Stimulated activated naive CD8-positive, alpha-beta T cell treated with anti-CD3 and anti-CD28 coated beads, Interleukin-15, Interleukin-2, amounts not matched to agents 100 ng/mL and 50 ng/mL, for 24 hours (primary cell): Measurements from ENCODE around the gene DCST1.

Experiments used
- H3K27ac Mint-ChIP-seq: one replicate; pipeline ENCODE4 v1.8.0; 2021; ENCODE audit warnings: mild to moderate bottlenecking, mixed read lengths
- H3K27me3 Mint-ChIP-seq: one replicate; pipeline ENCODE4 v1.8.0; 2021; ENCODE audit warnings: mixed read lengths
- H3K36me3 Mint-ChIP-seq: one replicate; pipeline ENCODE4 v1.8.0; 2021; ENCODE audit warnings: low read depth, mixed read lengths
- H3K4me1 Mint-ChIP-seq: one replicate; pipeline ENCODE4 v1.8.0; 2021; ENCODE audit warnings: low read depth, mixed read lengths
- H3K4me3 Mint-ChIP-seq: one replicate; pipeline ENCODE4 v1.8.0; 2021; ENCODE audit warnings: mild to moderate bottlenecking, mixed read lengths
- H3K9me3 Mint-ChIP-seq: one replicate; pipeline ENCODE4 v1.8.0; 2021; ENCODE audit warnings: mixed read lengths

DCST1 gene

DNA sequence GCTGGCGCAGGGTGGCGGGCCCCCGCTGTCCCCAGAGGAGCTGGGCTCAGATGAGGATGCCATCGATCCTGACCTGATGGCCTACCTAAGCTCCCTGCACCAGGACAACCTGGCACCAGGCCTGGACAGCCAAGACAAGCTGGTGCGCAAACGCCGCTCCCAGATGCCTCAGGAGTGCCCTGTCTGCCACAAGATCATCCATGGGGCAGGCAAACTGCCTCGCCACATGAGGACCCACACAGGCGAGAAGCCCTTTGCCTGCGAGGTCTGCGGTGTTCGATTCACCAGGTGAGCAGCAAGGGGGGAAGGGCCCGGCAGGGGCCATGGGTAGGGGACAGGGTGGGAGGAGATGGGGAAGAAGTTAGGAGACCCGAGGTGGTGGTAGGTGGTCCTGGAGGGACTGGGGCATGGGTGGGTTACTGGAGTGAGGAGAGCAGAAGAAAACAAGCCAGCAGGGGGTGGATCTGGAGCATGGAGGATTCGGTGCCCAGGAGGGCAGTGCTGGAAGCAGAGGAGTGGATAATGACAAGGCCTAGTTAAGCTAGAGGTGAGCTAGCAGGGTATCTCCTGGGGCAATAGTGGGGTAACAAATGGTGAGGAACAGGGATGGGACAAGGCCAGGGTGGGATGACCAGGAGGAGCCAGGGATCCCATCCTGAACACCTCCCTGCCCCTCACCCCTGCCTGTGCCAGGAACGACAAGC, 17.9 kb upstream of the DCST1 start:
- Mint-ChIP-seq H3K9me3 (no peaks in the 10 kb centered on the region), H3K36me3 (peaks cover 7% of the 10 kb centered on the region), H3K27ac (peak overlapping the region; percentile 67), H3K4me3 (no peak overlapping the region), H3K27me3 (no peaks in the 10 kb centered on the region), H3K4me1 (peaks cover 70% of the 10 kb centered on the region)

DNA sequence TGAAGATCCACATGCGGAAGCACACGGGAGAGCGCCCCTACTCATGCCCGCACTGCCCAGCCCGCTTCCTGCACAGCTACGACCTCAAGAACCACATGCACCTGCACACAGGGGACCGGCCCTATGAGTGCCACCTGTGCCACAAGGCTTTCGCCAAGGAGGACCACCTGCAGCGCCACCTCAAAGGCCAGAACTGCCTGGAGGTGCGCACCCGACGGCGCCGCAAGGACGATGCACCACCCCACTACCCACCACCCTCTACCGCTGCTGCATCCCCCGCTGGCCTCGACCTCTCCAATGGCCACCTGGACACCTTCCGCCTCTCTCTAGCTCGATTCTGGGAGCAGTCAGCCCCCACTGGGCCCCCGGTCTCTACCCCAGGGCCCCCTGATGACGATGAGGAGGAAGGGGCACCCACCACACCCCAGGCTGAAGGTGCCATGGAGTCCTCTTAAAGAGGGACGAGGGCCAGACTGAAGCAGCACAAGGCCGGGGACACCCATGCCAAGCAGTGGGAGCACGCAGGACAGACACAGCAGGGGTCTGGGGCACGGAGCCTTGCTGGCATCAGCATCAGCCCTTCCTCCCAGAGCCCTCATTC, 17.3 kb upstream of the DCST1 start:
- peak overlapping the region; percentile 67 for H3K27ac Mint-ChIP-seq
- peaks cover 7% of the 10 kb centered on the region for H3K36me3 Mint-ChIP-seq
- no peaks in the 10 kb centered on the region for H3K9me3 Mint-ChIP-seq
- peaks cover 63% of the 10 kb centered on the region for H3K4me1 Mint-ChIP-seq
- no peaks in the 10 kb centered on the region for H3K27me3 Mint-ChIP-seq
- H3K4me3 Mint-ChIP-seq = peak overlapping the region; percentile 17

DNA sequence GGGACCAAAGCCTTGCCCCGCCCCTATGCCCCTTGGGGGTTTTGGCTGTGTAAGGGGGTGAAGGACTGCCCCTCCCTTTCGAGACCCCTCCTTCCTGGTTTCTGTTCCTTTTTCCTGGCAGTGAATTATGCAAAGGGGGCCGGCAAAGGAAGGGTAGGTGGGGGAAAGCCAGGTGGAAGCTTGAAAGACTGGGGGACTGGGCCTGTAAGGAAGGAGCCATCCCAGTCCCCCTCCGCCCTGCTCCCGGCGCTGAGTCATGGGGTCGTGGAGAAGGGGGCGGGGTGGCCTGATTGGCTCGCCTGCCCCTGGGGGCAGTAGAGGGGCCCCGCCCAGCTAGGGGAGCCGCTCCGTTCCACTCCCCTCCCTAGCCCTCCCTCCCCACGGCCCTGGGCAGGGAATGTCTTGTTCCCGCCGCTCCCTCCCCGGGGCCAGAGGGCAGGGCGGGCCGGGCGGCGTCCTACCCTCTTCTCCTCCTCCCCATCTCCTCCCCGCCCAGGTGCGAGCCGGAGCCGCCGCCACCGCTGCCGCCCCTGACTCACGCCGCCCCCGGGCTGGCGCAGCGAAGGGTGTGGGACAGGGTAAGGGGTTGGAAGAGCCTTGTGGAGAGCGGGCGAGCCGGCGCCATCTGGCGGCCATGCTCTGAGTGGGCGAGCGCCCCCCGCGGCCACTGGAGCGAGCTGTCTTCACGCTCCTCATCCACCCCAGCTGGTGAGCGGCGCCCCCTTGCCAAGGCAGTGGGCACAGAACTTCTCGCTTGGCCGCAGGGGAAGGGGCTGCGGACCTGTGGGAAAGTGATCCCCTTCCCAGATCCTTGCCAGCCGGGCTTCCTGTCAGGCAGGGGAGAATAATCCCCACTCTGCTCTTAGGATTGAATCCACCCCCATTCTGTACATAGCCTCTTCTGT, 16.3 kb upstream of the DCST1 start:
- Mint-ChIP-seq H3K4me3 (peak overlapping the region; percentile 69), H3K36me3 (peaks cover 7% of the 10 kb centered on the region), H3K9me3 (no peaks in the 10 kb centered on the region), H3K27me3 (no peaks in the 10 kb centered on the region), H3K4me1 (peaks cover 57% of the 10 kb centered on the region), H3K27ac (peak overlapping the region; percentile 28)

DNA sequence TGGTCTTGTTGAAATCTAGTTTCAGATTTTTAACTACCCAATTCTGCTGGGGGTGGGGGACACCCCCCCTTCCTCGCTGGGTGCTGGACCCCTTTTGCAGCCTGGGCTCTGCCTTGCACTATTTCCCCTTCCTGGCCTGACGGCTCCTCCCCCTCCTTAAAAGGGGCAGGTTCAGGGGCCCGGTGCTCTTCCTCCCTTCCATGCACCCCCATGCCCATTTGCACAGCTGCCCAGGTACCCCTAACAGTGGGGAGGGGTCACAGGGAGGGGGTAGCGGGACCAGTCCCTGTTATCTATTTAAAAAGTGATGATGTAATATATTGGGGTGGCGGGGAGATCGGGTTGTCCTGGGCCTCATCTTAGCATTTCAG, 15.7 kb upstream of the DCST1 start:
- no peaks in the 10 kb centered on the region for H3K27me3 Mint-ChIP-seq
- H3K4me1 Mint-ChIP-seq = peaks cover 50% of the 10 kb centered on the region
- H3K9me3 Mint-ChIP-seq = no peaks in the 10 kb centered on the region
- peak overlapping the region; percentile 69 for H3K4me3 Mint-ChIP-seq
- H3K27ac Mint-ChIP-seq = peak overlapping the region; percentile 28
- H3K36me3 Mint-ChIP-seq = peaks cover 7% of the 10 kb centered on the region

DNA sequence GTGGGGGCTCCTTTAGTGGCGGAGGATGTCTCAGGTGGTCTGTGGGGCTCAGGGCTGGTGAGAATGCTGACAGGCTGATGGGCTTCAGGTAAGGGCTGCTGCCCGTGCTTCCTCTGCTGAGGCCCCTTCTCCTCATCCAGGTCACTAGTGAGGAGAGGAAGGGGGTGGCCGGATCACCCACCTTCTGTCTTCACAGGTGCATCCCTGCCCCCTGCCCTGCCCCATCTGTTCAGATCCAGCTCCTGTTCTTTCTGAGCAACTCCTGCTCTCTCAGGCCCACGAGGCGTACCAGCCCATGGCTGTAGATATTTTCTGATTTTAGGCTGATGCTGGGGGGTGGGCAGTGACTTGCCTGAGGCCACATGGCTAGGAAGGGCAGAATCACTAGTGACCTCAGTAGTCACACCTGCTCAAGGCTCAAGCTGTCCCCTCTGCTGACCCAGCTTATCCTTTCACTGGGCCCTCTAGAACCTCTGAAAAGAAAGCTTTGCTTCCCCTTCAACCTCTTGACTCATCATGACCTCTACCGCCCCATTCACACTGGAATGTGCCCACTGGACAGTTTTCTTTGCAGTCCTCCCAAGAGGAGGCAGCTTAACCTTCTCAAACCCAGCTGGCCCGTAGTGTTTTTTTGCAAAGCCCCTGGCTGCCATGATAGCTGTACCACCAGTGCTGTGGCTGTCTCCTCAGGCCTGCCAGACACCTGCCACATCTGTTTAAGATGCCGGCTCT, 14.8 kb upstream of the DCST1 start:
- Mint-ChIP-seq H3K27me3 (no peaks in the 10 kb centered on the region), H3K9me3 (no peaks in the 10 kb centered on the region), H3K36me3 (peaks cover 7% of the 10 kb centered on the region), H3K4me1 (peaks cover 42% of the 10 kb centered on the region), H3K27ac (no peak overlapping the region), H3K4me3 (no peak overlapping the region)

DNA sequence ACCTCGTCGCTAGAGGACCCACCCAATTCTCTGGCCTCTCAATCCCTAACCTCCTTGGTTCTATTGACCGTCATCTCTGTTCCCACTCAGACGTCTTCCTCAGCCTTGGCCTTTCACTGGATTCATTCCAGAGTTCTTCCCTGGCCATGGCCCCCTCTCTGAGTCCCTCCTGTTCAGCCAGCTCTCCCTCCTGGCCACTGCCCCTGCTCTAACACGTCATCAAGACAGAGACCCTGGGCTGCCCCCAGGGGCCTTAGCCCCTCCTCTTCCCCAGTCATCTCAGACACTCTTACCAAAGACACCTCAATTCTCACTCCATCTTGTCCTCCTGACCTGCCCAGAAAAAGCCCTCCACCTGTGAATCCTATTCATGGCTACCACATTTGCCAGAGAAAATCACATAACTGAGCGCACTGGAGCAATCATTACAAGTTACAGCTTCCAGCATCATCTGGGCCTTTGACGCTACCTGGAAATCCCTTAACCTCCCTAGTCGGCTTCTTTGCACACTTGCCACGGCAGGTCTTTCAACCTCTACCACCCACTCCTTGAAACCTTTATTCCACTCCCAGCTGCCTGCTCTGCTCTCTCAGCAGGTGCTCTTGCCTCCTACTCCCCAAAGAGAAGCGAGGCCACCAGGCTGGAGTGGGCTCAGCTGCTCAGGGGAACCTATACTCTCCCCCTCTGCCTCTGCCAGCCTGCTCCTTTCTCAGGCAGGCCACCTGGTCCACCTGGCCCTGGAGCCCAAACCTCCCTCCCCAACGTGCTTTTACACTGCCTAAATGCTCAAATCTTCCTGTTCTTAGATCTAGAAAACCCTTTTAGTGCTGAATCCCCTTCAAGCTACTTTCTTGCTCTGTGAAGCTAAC, 14.0 kb upstream of the DCST1 start:
- no peaks in the 10 kb centered on the region for H3K27me3 Mint-ChIP-seq
- H3K4me3 Mint-ChIP-seq = no peak overlapping the region
- H3K27ac Mint-ChIP-seq = peak overlapping the region; percentile 70
- peaks cover 7% of the 10 kb centered on the region for H3K36me3 Mint-ChIP-seq
- H3K9me3 Mint-ChIP-seq = no peaks in the 10 kb centered on the region
- peaks cover 34% of the 10 kb centered on the region for H3K4me1 Mint-ChIP-seq

DNA sequence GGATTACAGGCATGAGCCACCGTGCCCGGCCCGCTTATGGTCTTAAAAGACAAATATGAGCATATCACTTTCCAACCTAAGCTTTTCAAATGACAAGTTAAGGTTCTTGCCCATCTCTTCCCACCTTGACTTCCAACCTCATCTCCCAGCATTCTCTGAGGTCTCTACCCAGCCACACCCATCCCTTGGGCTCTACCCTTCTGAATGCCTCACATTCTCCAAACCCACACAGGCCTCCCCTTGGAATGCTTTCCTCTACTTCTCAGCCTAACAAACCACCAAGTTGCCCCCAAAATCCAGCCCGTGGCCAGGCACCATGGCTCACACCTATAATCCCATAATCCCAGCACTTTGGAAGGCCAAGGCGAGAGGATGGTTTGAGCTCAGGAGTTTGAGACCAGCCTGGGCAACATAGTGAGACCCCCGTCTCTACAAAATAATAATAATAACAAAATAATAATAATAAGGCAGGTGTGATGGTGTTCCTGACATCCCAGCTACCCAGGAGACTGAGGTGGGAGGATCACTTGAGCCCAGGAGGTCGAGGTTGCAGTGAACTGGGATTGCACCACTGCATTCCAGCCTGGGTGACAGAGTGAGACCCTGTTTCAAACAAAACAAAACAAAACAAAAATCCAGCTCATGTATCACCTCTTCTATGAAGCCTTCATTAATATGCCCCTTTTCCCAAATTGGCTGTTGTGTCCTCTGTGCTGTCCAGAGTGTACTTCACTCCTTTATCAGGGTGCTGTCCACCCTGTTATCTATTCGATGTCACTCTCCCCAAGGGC, 11.3 kb upstream of the DCST1 start:
- Mint-ChIP-seq H3K4me1 (peaks cover 16% of the 10 kb centered on the region), H3K36me3 (no peaks in the 10 kb centered on the region), H3K27me3 (no peaks in the 10 kb centered on the region), H3K9me3 (no peaks in the 10 kb centered on the region), H3K27ac (no peak overlapping the region), H3K4me3 (no peak overlapping the region)

DNA sequence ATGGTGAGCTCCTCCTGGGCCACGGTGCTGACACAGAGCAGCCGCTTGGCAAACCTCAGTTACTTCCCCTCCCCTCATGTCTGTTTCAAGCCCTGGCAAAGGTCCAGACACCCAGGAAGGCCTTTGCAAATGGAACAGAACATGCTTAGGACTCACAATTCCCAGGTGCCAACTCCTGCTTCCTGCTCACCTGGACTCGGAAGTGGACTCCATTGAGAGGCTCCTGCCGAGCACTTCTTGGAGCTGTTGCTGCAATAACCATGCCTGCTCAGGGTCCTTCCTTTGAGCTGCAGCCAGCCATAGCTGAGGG, 10.7 kb upstream of the DCST1 start:
- Mint-ChIP-seq H3K27ac (no peak overlapping the region), H3K9me3 (no peaks in the 10 kb centered on the region), H3K27me3 (no peaks in the 10 kb centered on the region), H3K36me3 (no peaks in the 10 kb centered on the region), H3K4me1 (peaks cover 11% of the 10 kb centered on the region), H3K4me3 (no peak overlapping the region)

DNA sequence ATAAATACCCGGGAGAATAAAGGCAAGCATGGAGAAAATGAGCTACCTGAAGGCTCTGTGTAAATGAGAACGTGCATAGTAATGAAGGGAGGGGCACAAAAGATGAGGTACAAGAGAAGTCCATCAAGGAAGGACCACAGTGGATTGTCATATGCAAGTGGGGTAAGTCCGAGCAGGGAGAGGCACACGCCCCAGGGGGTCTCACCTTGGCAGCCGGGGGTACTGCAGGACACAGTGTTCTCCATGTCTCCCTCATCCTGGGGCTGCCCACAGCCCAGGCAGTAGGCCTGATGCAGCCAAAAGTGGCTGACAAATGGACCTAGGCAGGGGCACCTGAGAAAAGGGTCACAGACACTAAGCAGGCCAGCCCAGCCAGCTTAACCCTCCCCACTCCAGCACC, 10.0 kb upstream of the DCST1 start:
- H3K27ac Mint-ChIP-seq = no peak overlapping the region
- peaks cover 9% of the 10 kb centered on the region for H3K4me1 Mint-ChIP-seq

DNA sequence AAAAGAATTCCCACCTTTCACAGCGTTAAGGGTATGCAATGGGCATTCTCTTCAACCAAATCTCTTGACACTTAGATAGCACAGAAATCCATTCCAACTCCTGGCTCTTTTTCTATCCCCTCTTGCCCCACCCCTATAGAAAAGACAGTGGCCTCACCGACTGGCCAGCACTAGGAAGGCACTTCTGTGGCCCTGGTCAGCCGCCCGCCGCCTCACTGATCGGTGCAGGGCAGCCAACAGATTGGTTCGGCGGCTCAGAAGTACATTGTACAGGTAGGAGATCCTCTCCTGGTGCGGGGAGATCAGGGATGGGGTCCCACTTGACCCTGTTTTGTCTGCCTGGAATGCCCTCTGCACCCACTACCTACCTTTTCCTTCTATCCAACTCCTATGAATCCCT, 9.3 kb upstream of the DCST1 start:
- Mint-ChIP-seq H3K27ac (no peak overlapping the region), H3K4me1 (peaks cover 9% of the 10 kb centered on the region), H3K9me3 (no peaks in the 10 kb centered on the region), H3K36me3 (no peaks in the 10 kb centered on the region), H3K27me3 (no peaks in the 10 kb centered on the region), H3K4me3 (no peak overlapping the region)

More for the DNA sequence above, 10.0 kb upstream of the DCST1 start:
- Mint-ChIP-seq H3K4me3 (no peak overlapping the region), H3K36me3 (no peaks in the 10 kb centered on the region), H3K9me3 (no peaks in the 10 kb centered on the region), H3K27me3 (no peaks in the 10 kb centered on the region)

DNA sequence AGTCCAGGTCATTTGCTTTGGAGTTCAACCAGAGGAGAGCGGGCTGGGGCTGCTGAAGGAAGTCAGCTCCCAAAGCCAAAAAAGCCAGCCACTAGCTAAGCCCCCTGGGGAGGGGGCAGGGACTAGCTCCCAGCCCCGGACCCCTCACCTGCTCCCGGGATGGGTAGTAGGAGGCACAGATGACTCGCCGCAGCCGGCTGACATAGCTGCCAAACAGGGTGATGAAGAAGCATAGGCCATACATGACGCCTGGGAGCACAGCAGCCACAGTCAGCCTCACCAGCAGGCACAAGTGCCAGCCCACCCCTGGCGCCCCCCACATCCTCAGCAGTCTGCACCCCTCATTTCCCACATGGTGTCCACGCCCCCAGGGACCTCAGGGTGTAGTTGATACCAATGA, 7.5 kb upstream of the DCST1 start:
- Mint-ChIP-seq H3K36me3 (no peaks in the 10 kb centered on the region), H3K4me1 (no peaks in the 10 kb centered on the region), H3K4me3 (no peak overlapping the region), H3K27ac (no peak overlapping the region), H3K27me3 (no peaks in the 10 kb centered on the region), H3K9me3 (no peaks in the 10 kb centered on the region)

DNA sequence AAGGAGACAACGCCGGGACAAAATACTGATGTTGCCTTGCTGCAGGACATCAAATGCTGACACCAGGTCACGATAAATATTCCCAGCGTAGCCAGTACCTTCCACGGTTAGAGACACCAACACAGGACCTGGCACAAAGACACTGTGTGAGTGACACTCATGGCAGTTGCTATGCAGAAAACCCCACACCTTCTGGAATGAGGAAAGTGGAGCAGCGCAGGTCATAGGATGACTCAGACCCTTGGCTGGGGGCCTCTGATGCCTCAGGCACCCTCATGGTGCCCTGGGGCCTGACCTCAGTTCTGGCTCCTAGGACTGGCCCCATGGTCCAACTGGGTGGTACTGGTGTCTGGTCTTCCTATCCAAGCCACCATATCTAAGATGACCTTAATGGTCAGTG, 7.0 kb upstream of the DCST1 start:
- Mint-ChIP-seq H3K4me1 (no peaks in the 10 kb centered on the region), H3K4me3 (no peak overlapping the region), H3K36me3 (no peaks in the 10 kb centered on the region), H3K27me3 (no peaks in the 10 kb centered on the region), H3K27ac (no peak overlapping the region), H3K9me3 (no peaks in the 10 kb centered on the region)

DNA sequence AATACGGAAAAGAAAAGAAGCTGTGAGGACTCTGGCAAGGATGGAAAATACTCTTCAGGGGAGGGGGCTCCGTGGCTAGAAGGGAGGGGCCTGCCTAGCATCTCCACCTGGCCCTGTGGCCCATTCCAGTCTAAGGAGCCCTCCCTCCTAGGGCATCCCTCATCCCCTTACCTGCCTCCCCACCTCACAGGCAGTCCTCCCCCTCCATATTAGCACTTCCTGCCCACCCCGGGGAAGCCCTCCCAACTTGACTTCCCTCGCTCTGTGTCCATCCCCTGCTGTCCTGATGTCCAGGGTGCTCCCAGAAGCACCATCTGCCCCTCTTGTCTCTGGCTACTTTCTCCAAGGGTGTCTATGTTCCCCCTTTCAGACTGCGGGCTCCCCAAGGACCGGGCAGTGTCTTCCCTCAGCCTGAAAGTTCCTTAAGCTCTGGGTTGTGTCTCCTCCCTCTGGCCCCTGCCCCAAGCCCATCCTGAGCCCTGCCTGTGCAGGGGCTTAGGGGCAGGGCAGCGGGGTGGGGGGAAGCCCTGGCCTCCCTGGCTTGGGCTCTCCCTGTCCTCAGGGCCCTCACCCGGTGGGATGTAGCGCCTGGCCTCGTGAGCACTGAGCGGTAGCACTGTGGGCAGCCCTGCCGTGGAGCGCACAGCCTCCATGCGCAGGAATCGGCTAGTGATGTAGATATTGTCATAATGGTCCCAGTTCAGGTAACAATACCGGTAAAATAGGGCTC, 3.9 kb upstream of the DCST1 start:
- Mint-ChIP-seq H3K4me1 (no peaks in the 10 kb centered on the region), H3K27me3 (no peaks in the 10 kb centered on the region), H3K4me3 (no peak overlapping the region), H3K36me3 (no peaks in the 10 kb centered on the region), H3K27ac (no peak overlapping the region), H3K9me3 (no peaks in the 10 kb centered on the region)
